ENCODE data around the gene BRD4. TPM values are rescaled to one million over a fixed set of nuclear protein-coding genes. Genes with fewer than 3 reads are reported as not detected.
A peak's percentile ranks its signal among the peaks of the same experiment; 100 is the strongest.

BRD4 gene
- total RNA-seq, 1 experiment from 2014 or later, result 144 TPM

DNA sequence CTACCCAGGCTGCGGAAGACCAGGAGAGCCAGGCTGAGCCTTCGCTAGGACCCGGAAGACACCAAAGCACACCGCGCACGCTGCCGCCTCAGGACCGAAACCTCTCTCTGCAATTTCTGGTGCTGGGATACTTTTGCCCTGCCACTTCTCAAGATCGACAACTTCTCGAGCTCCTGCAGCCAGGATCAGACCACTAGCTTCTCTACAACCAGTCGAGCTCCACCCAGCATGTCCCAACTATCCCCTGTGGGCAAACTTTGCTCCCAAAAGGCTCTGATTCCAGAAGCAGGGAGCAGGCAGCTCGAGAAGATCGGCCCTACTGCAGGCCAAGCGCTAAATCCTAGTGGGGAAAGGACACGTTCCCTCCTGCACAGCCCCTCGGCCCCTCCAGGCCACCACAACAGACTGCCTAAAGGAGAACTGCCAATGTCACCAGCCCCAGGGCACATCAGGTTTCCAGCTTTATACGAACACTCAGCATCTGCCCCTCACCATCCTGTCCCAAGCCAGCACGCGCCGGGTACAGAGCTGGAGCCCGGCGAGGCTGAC, 46.3 kb upstream of the BRD4 start:
- Histone ChIP-seq H2BK12ac (ENCODE audit: insufficient read length, low read depth, low read length) (no peak overlapping the region), H4K20me1 (ENCODE audit: control insufficient read depth, insufficient read depth, insufficient read length) (no peaks in the 10 kb centered on the region), H3T11ph (ENCODE audit: low read length) (no peak overlapping the region), H3K27me3 (ENCODE audit: insufficient read depth, low read length) (no peaks in the 10 kb centered on the region), H4K91ac (ENCODE audit: insufficient read length, low read depth, low read length) (no peak overlapping the region), H3K79me1 (ENCODE audit: insufficient read depth, low read depth, low read length, poor library complexity, severe bottlenecking) (no peaks in the 10 kb centered on the region), H2BK15ac (ENCODE audit: low read depth, low read length) (no peak overlapping the region), H3K23ac (ENCODE audit: insufficient read length, low read depth, low read length) (no peak overlapping the region), H3K4me2 (ENCODE audit: insufficient read depth, insufficient read length, low read length) (peak overlapping the region; percentile 91), H4K8ac (replicated peaks; ENCODE audit: insufficient read length, low read depth, low read length) (no peak overlapping the region), H3K18ac (ENCODE audit: insufficient read length, low read depth, low read length) (no peak overlapping the region), H3K14ac (ENCODE audit: insufficient read depth, low read length) (peak overlapping the region; percentile 54; the same call in 1 of the 2 replicates), H2BK20ac (ENCODE audit: low read depth, low read length, poor library complexity, severe bottlenecking) (no peak overlapping the region), H2BK5ac (ENCODE audit: insufficient read length, low read length) (no peak overlapping the region), H3K4me1 (ENCODE audit: insufficient read depth, low read length) (peaks cover 2% of the 10 kb centered on the region; the same call in 1 of the 2 replicates), H2AK5ac (ENCODE audit: insufficient read length, low read length) (no peak overlapping the region), H3K23me2 (ENCODE audit: insufficient read length, low read depth, low read length, poor library complexity, severe bottlenecking) (peaks cover 8% of the 10 kb centered on the region), H3K9me3 (ENCODE audit: control insufficient read depth, low read depth, low read length) (no peaks in the 10 kb centered on the region), H3K4ac (ENCODE audit: low read depth, low read length) (no peak overlapping the region), H3K9ac (ENCODE audit: extremely low read depth, insufficient read length, low read length) (peak overlapping the region; percentile 84), H2AFZ (ENCODE audit: low read length) (no peak overlapping the region), H3K79me2 (ENCODE audit: insufficient read depth, low read length) (peaks cover 33% of the 10 kb centered on the region; the same call in 1 of the 2 replicates), H2BK120ac (ENCODE audit: low read depth, low read length, poor library complexity, severe bottlenecking) (no peak overlapping the region), H3K27ac (ENCODE audit: insufficient read length, low read depth, low read length) (no peak overlapping the region), H3K56ac (ENCODE audit: insufficient read length, low read depth, low read length) (no peak overlapping the region), H4K5ac (ENCODE audit: insufficient read length, low read depth, low read length) (no peak overlapping the region)
- peaks cover 30 to 31% of the 10 kb centered on the region in 2 experiments for H3K4me1 Mint-ChIP-seq
- H3K36me3 Mint-ChIP-seq (ENCODE audit: insufficient read depth in 1 of 3, low read depth in 3 of 3), result peaks cover 5 to 25% (median 8%) of the 10 kb centered on the region in 3 experiments; a peak in 5 of 7 replicates
- H3K27me3 Mint-ChIP-seq (ENCODE audit: low read depth), result no peaks in the 10 kb centered on the region; the same call in 1 of the 2 replicates
- TF ChIP-seq, protein P1, sequence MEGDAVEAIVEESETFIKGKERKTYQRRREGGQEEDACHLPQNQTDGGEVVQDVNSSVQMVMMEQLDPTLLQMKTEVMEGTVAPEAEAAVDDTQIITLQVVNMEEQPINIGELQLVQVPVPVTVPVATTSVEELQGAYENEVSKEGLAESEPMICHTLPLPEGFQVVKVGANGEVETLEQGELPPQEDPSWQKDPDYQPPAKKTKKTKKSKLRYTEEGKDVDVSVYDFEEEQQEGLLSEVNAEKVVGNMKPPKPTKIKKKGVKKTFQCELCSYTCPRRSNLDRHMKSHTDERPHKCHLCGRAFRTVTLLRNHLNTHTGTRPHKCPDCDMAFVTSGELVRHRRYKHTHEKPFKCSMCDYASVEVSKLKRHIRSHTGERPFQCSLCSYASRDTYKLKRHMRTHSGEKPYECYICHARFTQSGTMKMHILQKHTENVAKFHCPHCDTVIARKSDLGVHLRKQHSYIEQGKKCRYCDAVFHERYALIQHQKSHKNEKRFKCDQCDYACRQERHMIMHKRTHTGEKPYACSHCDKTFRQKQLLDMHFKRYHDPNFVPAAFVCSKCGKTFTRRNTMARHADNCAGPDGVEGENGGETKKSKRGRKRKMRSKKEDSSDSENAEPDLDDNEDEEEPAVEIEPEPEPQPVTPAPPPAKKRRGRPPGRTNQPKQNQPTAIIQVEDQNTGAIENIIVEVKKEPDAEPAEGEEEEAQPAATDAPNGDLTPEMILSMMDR (conservative IDR thresholded peaks at IDR 0.05), result no peak
- peak overlapping the region; percentile 95 to 98 for H3K4me3 Mint-ChIP-seq
- no peak for DNase-seq
- H3K27ac Mint-ChIP-seq, result peak overlapping the region; percentile 84 to 95 (median 95)
- H3K9me3 Mint-ChIP-seq, result no peaks in the 10 kb centered on the region; a peak in 1 of 5 replicates
- no CpG with 5 or more reads among the region's 22 CpGs for WGBS (ENCODE audit: extremely low coverage, insufficient read length, low lambda C conversion rate)
